MCF 10A (cell line): ENCODE data around the gene ARHGEF7. TPM values are rescaled to one million over a fixed set of nuclear protein-coding genes. Genes with fewer than 3 reads are reported as not detected.
A peak's percentile ranks its signal among the peaks of the same experiment; 100 is the strongest.
"Not testable (repeated sequence)": the region's sequence is repeated elsewhere in the genome, so short reads cannot be mapped to it uniquely, and the experiment has no call there.

Source experiments
- BruUV-seq: library from RNA; stranded (reverse); fragments of 400-500 nt; replicated peaks from 2 replicates; lab custom pipeline; 2021; lab: Mats Ljungman, UMichigan
- CTCF ChIA-PET: fragments of 300-600 bp; sonication (Branson Sonifier 250); formaldehyde crosslinking; extraction: SDS; loops from one replicate; lab custom pipeline; 2021; ENCODE audit warnings: antibody characterized with exemption, inconsistent platforms; lab: Yijun Ruan, JAX
- POLR2A ChIA-PET: fragments of 300-600, 350-650 bp; sonication (Branson Sonifier 250); formaldehyde crosslinking; extraction: SDS; loops from one replicate; lab custom pipeline; 2020; ENCODE audit warnings: antibody characterized with exemption, inconsistent platforms; lab: Yijun Ruan, JAX
- DNase-seq: peaks from one replicate; pipeline ENCODE4 v3.0.0-alpha.2; 2018; ENCODE audit not compliant: unreplicated experiment
- H3K27ac Mint-ChIP-seq: one replicate; pipeline ENCODE4 v1.8.0; 2022; ENCODE audit warnings: mild to moderate bottlenecking, low read depth, mixed read lengths; ENCODE audit not compliant: unreplicated experiment
- H3K27me3 Mint-ChIP-seq: one replicate; pipeline ENCODE4 v1.8.0; 2022; ENCODE audit warnings: mixed read lengths; ENCODE audit not compliant: insufficient read depth, unreplicated experiment
- H3K36me3 Mint-ChIP-seq: one replicate; pipeline ENCODE4 v1.8.0; 2022; ENCODE audit warnings: mild to moderate bottlenecking, moderate library complexity, mixed read lengths; ENCODE audit not compliant: insufficient read depth, unreplicated experiment
- H3K4me1 Mint-ChIP-seq: one replicate; pipeline ENCODE4 v1.8.0; 2022; ENCODE audit warnings: mixed read lengths; ENCODE audit not compliant: insufficient read depth, unreplicated experiment
- H3K4me3 Mint-ChIP-seq: one replicate; pipeline ENCODE4 v1.8.0; 2022; ENCODE audit warnings: mild to moderate bottlenecking, moderate library complexity, mixed read lengths; ENCODE audit not compliant: unreplicated experiment
- H3K9me3 Mint-ChIP-seq: one replicate; pipeline ENCODE4 v1.8.0; 2022; ENCODE audit warnings: mixed read lengths; ENCODE audit not compliant: unreplicated experiment
- CTCF ChIP-seq: fragments of 200-600 bp; IDR thresholded peaks from one replicate; pipeline ENCODE4 v1.8.0; 2022; ENCODE audit warnings: antibody characterized with exemption, mild to moderate bottlenecking; ENCODE audit not compliant: unreplicated experiment
- intact Hi-C: fragments of 100-400 bp; cut with micrococcal nuclease; formaldehyde crosslinking; loops from 2 replicates; pipeline ENCODE4 v1.14.1; 2022
- total RNA-seq: library from RNA; stranded (reverse); gene quantifications from 2 replicates; pipeline ENCODE4 v1.2.3, GENCODE V29; 2022

ARHGEF7 gene
- total RNA-seq, 1 experiment from 2014 or later: 43.5 TPM

- no peaks in the 10 kb centered on the region for H3K36me3 Mint-ChIP-seq
- no peaks in the 10 kb centered on the region for H3K4me1 Mint-ChIP-seq
- CTCF ChIA-PET: interaction anchor here (0.7 to 3.9 kb wide), 49 partner anchors 8 to 392 kb away, joined by 3 to 45 read pairs (median 4); partner anchors contain the start of gene ANKRD10
- no peaks in the 10 kb centered on the region for H3K27me3 Mint-ChIP-seq
- no peak for DNase-seq
- intact Hi-C loops: loop anchor here (5.0 kb wide), 1 partner anchor 394 kb away; no protein-coding TSS in a partner anchor
- no TSS peak for BruUV-seq
- no peak overlapping the region for H3K27ac Mint-ChIP-seq
- no peak for TF ChIP-seq CTCF
- H3K9me3 Mint-ChIP-seq: peaks cover 16% of the 10 kb centered on the region
- H3K4me3 Mint-ChIP-seq: peak overlapping the region; percentile 71
- POLR2A ChIA-PET: interaction anchor here (0.8 to 1.5 kb wide), 3 partner anchors 10 to 154 kb away, joined by 3 to 4 read pairs (median 4); no protein-coding TSS in a partner anchor
These were observed 47.1 kb upstream of the ARHGEF7 start for GRCh38 chr13:111068009-111068350.

DNA sequence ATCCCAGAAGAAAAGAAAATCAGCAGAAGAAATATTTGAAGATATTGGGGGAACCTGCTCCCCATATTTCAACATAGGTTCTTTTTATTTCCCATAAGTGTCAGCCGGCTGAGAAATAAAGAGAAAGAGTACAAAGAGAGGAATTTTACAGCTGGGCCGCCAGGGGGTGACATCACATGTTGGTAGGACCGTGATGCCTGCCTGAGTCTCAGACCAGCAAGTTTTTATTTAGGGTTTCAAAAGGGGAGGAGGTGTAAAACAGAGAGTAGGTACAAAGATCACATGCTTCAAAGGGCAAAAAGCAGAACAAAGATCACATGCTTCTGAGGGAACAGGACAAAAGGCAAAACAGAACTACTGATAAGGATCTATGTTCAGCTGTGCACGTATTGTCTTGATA, 44.0 kb upstream of the ARHGEF7 start:
- BruUV-seq, H3K4me3 Mint-ChIP-seq, H3K36me3 Mint-ChIP-seq, H3K27me3 Mint-ChIP-seq, POLR2A ChIA-PET, H3K4me1 Mint-ChIP-seq, DNase-seq, intact Hi-C loops, H3K27ac Mint-ChIP-seq: not testable (repeated sequence)
- CTCF ChIA-PET: interaction anchor here (0.7 to 2.0 kb wide), 3 partner anchors 146 to 387 kb away, joined by 3 to 7 read pairs (median 3); no protein-coding TSS in a partner anchor
- H3K9me3 Mint-ChIP-seq: peaks cover 31% of the 10 kb centered on the region

DNA sequence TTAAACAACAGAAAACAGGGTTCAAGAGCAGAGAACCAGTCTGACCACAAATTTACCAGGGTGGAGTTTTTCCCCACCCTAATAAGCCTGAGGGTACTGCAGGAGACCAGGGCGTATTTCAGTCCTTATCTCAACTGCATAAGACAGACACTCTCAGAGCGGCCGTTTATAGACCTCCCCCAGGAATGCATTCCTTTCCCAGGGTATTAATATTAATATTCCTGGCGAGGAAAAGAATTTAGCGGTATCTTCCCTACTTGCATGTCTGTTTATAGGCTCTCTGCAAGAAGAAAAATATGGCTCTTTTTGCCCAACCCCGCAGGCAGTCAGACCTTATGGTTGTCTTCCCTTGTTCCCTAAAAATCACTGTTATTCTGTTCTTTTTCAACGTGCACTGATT, 43.6 kb upstream of the ARHGEF7 start:
- H3K27me3 Mint-ChIP-seq, H3K36me3 Mint-ChIP-seq, H3K27ac Mint-ChIP-seq, H3K4me3 Mint-ChIP-seq, DNase-seq, intact Hi-C loops, H3K4me1 Mint-ChIP-seq, BruUV-seq, POLR2A ChIA-PET: not testable (repeated sequence)
- peaks cover 31% of the 10 kb centered on the region for H3K9me3 Mint-ChIP-seq
- CTCF ChIA-PET: interaction anchor here (0.7 to 0.8 kb wide), 2 partner anchors 146 to 387 kb away, joined by 3 read pairs; no protein-coding TSS in a partner anchor

DNA sequence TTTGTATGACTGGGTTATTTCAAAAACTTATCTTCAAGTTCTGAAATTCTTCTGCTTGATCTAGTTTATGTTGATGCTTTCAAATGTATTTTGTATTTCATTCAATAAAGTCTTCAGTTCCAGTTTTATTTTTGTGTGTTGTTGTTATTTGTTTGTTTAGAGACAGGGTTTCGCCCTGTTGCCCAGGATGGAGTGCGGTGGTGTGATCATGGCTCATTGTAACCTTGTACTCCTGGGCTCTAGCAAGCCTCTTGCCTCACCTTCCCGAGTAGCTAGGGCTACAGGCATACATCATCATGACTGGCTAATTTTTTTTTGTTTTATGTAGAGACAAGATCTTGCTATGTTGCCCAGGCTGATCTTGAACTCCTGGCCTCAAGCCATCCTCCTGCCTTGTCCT, 40.3 kb upstream of the ARHGEF7 start:
- intact Hi-C loops: no loop called here
- POLR2A ChIA-PET: interaction anchor here (0.7 kb wide), 2 partner anchors 9 to 145 kb away, joined by 3 read pairs; no protein-coding TSS in a partner anchor
- Mint-ChIP-seq H3K4me1 (no peaks in the 10 kb centered on the region), H3K4me3 (no peak overlapping the region), H3K9me3 (peaks cover 31% of the 10 kb centered on the region), H3K27me3 (no peaks in the 10 kb centered on the region), H3K27ac (no peak overlapping the region), H3K36me3 (no peaks in the 10 kb centered on the region)
- no TSS peak for BruUV-seq
- DNase-seq: no peak
- TF ChIP-seq CTCF: no peak
- CTCF ChIA-PET: interaction anchor here (0.6 kb wide), 3 partner anchors 156 to 439 kb away, joined by 3 to 4 read pairs (median 3); no protein-coding TSS in a partner anchor

DNA sequence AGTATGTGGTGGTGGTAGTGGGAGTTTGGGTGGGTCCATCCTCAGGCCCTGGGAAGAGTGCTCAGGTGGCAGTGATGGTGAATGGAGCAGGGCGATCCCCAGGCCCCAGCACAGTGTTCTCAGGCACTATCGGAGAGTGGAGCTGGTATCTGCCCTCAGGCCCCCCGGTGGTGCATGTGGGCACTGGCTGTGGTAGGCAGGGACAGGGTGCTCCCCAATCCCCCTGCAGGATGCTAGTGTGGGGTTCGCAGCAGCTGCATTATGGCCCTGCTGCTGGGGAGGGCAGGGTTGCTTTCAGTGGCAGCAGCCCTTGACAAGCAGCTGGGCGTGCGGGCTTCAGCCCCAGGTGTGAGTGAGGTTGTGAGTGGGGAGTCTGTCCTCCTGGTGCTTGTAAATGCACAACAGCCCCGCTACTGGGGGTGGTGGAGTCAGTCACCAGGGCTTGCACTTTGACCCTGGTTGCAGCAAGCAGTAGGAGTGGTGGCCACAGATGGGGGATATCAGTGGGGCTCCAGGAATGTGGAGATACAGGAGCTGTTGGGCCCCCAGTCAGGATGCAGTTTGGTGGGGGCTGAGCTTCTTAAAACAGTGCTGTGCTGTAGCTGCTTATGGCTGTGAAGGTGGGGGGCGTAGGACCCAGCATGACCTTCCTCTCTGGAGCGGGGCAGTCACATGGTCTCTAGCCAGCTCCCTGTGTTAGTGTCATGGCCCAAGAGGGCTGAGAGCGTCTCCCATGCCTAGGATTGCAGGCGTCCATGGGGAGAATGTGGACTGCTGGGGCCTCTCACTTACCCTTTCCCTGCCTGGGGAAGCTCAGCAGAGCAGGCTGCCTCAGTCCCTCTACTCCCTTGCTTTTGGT, 38.7 kb upstream of the ARHGEF7 start:
- no peak for DNase-seq
- ChIA-PET POLR2A (no interaction called here), CTCF (interaction anchor here (0.6 to 1.2 kb wide), 3 partner anchors 9 to 379 kb away, joined by 3 to 7 read pairs (median 3); no protein-coding TSS in a partner anchor)
- H3K9me3 Mint-ChIP-seq: peaks cover 23% of the 10 kb centered on the region
- no peak overlapping the region for H3K4me3 Mint-ChIP-seq
- intact Hi-C loops: no loop called here
- no peaks in the 10 kb centered on the region for H3K4me1 Mint-ChIP-seq
- no peaks in the 10 kb centered on the region for H3K36me3 Mint-ChIP-seq
- no peaks in the 10 kb centered on the region for H3K27me3 Mint-ChIP-seq
- H3K27ac Mint-ChIP-seq: no peak overlapping the region
- no peak for TF ChIP-seq CTCF
- BruUV-seq: no TSS peak
